HFF-Myc (cell line): ENCODE data around the gene SNRPA.
"Not testable (repeated sequence)": the region's sequence is repeated elsewhere in the genome, so short reads cannot be mapped to it uniquely, and the experiment has no call there.

ENCODE experiments used
- DNase-seq: peaks from one replicate; pipeline ENCODE4 v3.0.0-alpha.2; 2011; ENCODE audit warnings: low read depth; ENCODE audit errors: extremely low read depth
- H3K4me3 ChIP-seq: replicated peaks from 2 replicates; pipeline ENCODE4 v1.5.1; 2011; ENCODE audit warnings: low read depth, mild to moderate bottlenecking, control low read depth, low read length
- TF ChIP-seq, protein P1 (sequence below): IDR thresholded peaks from 2 replicates; pipeline ENCODE4 v1.5.1; 2012; ENCODE audit warnings: mild to moderate bottlenecking, low read depth, low read length, control low read depth; ENCODE audit errors: missing control alignments

Gene SNRPA

GRCh38 chr19:40721936-40722661 is 28.9 kb upstream of the SNRPA start:
- DNase-seq: no peak
- peak overlapping the region; percentile 19 for H3K4me3 ChIP-seq
- TF ChIP-seq, protein P1, sequence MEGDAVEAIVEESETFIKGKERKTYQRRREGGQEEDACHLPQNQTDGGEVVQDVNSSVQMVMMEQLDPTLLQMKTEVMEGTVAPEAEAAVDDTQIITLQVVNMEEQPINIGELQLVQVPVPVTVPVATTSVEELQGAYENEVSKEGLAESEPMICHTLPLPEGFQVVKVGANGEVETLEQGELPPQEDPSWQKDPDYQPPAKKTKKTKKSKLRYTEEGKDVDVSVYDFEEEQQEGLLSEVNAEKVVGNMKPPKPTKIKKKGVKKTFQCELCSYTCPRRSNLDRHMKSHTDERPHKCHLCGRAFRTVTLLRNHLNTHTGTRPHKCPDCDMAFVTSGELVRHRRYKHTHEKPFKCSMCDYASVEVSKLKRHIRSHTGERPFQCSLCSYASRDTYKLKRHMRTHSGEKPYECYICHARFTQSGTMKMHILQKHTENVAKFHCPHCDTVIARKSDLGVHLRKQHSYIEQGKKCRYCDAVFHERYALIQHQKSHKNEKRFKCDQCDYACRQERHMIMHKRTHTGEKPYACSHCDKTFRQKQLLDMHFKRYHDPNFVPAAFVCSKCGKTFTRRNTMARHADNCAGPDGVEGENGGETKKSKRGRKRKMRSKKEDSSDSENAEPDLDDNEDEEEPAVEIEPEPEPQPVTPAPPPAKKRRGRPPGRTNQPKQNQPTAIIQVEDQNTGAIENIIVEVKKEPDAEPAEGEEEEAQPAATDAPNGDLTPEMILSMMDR: no peak

GRCh38 chr19:40723661-40724254 is 27.2 kb upstream of the SNRPA start:
- DNase-seq: no peak

DNA sequence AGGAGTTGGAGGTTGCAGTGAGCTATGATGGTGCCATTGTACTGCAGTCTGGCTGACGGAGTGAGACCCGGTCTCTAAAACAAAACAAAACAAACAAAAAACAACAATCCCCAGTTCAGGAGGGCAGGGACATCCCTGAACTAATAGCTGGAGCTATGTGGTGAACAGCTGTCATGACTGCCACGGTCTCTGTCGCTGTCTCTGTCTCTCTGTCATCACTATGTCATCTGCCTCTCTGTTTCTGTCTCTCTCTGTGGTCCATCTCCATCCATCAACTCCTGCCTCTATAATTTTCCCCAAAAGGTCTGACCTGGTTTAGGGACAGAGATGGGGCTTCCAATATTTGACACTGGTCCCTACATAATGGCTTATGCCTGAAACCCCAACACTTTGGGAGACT is 26.7 kb upstream of the SNRPA start:
- TF ChIP-seq, protein P1: no peak
- DNase-seq: no peak
- no peak overlapping the region for H3K4me3 ChIP-seq

More at GRCh38 chr19:40723661-40724254, 27.2 kb upstream of the SNRPA start:
- H3K4me3 ChIP-seq: no peak overlapping the region
- TF ChIP-seq, protein P1: no peak

DNA sequence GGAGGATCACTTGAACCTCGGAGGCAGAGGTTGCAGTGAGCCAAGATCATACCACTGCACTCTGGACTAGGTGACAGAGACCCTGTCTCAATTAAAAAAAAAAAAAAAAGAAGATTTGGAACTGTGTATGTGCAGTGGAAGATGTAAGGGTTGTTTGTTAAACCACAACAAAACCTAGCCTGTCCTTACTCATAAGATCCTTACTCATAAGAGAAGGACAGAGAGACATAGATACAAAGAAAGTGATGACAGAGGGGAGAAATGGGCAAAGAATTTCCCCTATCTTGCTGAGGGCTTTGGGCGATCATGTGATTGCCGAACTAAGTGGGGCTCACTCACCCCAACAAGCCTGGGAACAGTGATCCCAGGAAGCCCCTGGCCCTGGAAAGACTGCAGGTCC is 26.1 kb upstream of the SNRPA start:
- H3K4me3 ChIP-seq: no peak overlapping the region
- TF ChIP-seq, protein P1: no peak

GRCh38 chr19:40726279-40726678 is 24.7 kb upstream of the SNRPA start:
- no peak for DNase-seq
- TF ChIP-seq, protein P1: no peak
- no peak overlapping the region for H3K4me3 ChIP-seq

More for the DNA sequence above, 26.1 kb upstream of the SNRPA start:
- no peak for DNase-seq

DNA sequence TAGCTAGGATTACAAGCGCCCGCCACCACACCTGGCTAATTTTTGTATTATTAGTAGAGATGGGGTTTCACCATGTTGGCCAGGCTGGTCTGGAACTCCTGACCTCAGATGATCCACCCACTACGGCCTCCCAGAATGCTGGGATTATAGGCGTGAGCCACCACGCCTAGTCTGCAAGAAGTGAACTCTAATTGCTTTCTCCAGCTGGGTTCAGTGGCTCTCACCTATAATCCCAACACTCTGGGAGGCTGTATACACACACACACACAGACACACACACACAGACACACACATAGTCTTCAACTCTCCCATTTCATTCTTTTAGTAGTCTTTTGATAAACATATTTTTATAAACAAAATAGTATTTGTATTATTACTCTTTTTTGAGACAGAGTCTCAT is 20.9 kb upstream of the SNRPA start:
- H3K4me3 ChIP-seq: not testable (repeated sequence)

GRCh38 chr19:40732304-40732703 is 18.7 kb upstream of the SNRPA start:
- DNase-seq, H3K4me3 ChIP-seq: not testable (repeated sequence)

More for the DNA sequence above, 20.9 kb upstream of the SNRPA start:
- not testable (repeated sequence) for DNase-seq

DNA sequence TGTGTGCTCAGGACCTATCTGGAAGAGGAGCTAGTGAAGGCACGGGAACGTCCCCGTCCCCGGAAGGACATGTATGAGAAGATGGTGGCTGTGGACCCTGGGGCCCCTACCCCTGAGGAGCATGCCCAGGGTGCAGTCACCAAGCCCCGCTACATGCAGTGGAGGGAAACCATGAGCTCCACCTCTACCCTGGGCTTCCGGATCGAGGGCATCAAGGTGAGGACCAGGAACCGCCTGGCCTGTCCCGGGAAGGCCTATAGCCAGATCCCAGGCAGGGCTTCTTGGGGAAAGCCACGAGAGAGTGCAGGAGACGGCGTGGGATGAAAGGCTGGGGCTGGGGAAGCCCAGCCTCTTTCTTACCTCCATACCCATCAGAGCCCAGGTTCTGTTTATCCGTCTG is 17.9 kb upstream of the SNRPA start:
- DNase-seq: no peak
- TF ChIP-seq, protein P1: no peak
- H3K4me3 ChIP-seq: no peak overlapping the region
